Chondrocyte (in vitro differentiated cells): ENCODE measurements around the gene FAM227B. TPM values are rescaled to one million over a fixed set of nuclear protein-coding genes. Genes with fewer than 3 reads are reported as not detected.
"Not testable (repeated sequence)": the region's sequence is repeated elsewhere in the genome, so short reads cannot be mapped to it uniquely, and the experiment has no call there.

Source experiments
- DNase-seq: peaks from one replicate; pipeline ENCODE4 v3.0.0; 2021; ENCODE audit warnings: mixed read lengths, low spot score
- H3K27ac Mint-ChIP-seq: one replicate; pipeline ENCODE4 v1.8.0; 2021; ENCODE audit warnings: mild to moderate bottlenecking, moderate library complexity, mixed read lengths; ENCODE audit not compliant: unreplicated experiment
- H3K27me3 Mint-ChIP-seq: 2 replicates; pipeline ENCODE4 v1.8.0; 2021; ENCODE audit warnings: low read depth, mixed read lengths
- H3K36me3 Mint-ChIP-seq: 2 replicates; pipeline ENCODE4 v1.8.0; 2021; ENCODE audit warnings: low read depth, mixed read lengths
- H3K4me1 Mint-ChIP-seq: 2 replicates; pipeline ENCODE4 v1.8.0; 2021; ENCODE audit warnings: low read depth, mild to moderate bottlenecking, mixed read lengths
- H3K4me3 Mint-ChIP-seq: one replicate; pipeline ENCODE4 v1.8.0; 2021; ENCODE audit warnings: mild to moderate bottlenecking, moderate library complexity, mixed read lengths; ENCODE audit not compliant: unreplicated experiment
- H3K9me3 Mint-ChIP-seq: 2 replicates; pipeline ENCODE4 v1.8.0; 2021; ENCODE audit warnings: low read depth, mixed read lengths
- CTCF ChIP-seq: fragments of 200-600 bp; sonication (generic); IDR thresholded peaks from 2 replicates; pipeline ENCODE4 v1.5.0; 2021; ENCODE audit warnings: antibody characterized with exemption, mild to moderate bottlenecking, moderate library complexity
- total RNA-seq: library from RNA; stranded (reverse); gene quantifications from 3 replicates; pipeline ENCODE4 v1.2.1, GENCODE V29; 2021

FAM227B gene
- total RNA-seq, 1 donor from 2014 or later, result 2.2 TPM

- peaks cover 40% of the 10 kb centered on the region for H3K9me3 Mint-ChIP-seq
- no peak for TF ChIP-seq CTCF
- DNase-seq, result peak; percentile 26
- H3K4me3 Mint-ChIP-seq, result no peak overlapping the region
- H3K27ac Mint-ChIP-seq, result no peak overlapping the region
- no peaks in the 10 kb centered on the region for H3K4me1 Mint-ChIP-seq
- no peaks in the 10 kb centered on the region for H3K27me3 Mint-ChIP-seq
- peaks cover 10% of the 10 kb centered on the region for H3K36me3 Mint-ChIP-seq
Measured at GRCh38 chr15:49604625-49605409, 15.8 kb downstream of the FAM227B start.

GRCh38 chr15:49592829-49593316, 27.7 kb downstream of the FAM227B start:
- H3K9me3 Mint-ChIP-seq, result peaks cover 34% of the 10 kb centered on the region
- H3K4me3 Mint-ChIP-seq, H3K27ac Mint-ChIP-seq, H3K27me3 Mint-ChIP-seq, H3K4me1 Mint-ChIP-seq, H3K36me3 Mint-ChIP-seq: not testable (repeated sequence)
- peak; percentile 51 for DNase-seq

GRCh38 chr15:49589030-49589429, 31.6 kb downstream of the FAM227B start:
- TF ChIP-seq CTCF, result no peak
- Mint-ChIP-seq H3K27me3 (no peaks in the 10 kb centered on the region), H3K4me3 (no peak overlapping the region), H3K4me1 (no peaks in the 10 kb centered on the region), H3K27ac (no peak overlapping the region), H3K9me3 (peaks cover 12% of the 10 kb centered on the region), H3K36me3 (no peaks in the 10 kb centered on the region)
- no peak for DNase-seq

- Mint-ChIP-seq H3K9me3 (peaks cover 20% of the 10 kb centered on the region), H3K4me3 (no peak overlapping the region), H3K36me3 (peaks cover 5% of the 10 kb centered on the region), H3K4me1 (no peaks in the 10 kb centered on the region), H3K27ac (no peak overlapping the region), H3K27me3 (no peaks in the 10 kb centered on the region)
- no peak for TF ChIP-seq CTCF
- no peak for DNase-seq
Measured at GRCh38 chr15:49573421-49573820, 47.2 kb downstream of the FAM227B start.

- Mint-ChIP-seq H3K36me3 (peaks cover 5% of the 10 kb centered on the region), H3K27me3 (no peaks in the 10 kb centered on the region), H3K27ac (no peak overlapping the region), H3K4me3 (no peak overlapping the region), H3K4me1 (no peaks in the 10 kb centered on the region), H3K9me3 (peaks cover 20% of the 10 kb centered on the region)
- no peak for TF ChIP-seq CTCF
- DNase-seq, result no peak
Measured at GRCh38 chr15:49570672-49571071, 49.9 kb downstream of the FAM227B start.

GRCh38 chr15:49570174-49570573, 50.4 kb downstream of the FAM227B start:
- Mint-ChIP-seq H3K36me3 (peaks cover 5% of the 10 kb centered on the region), H3K9me3 (peaks cover 20% of the 10 kb centered on the region), H3K4me3 (no peak overlapping the region), H3K27me3 (no peaks in the 10 kb centered on the region), H3K4me1 (no peaks in the 10 kb centered on the region), H3K27ac (no peak overlapping the region)
- no peak for DNase-seq
- TF ChIP-seq CTCF, result no peak
